ENCODE measurements around the gene SLC6A17.

The SLC6A17 gene

GRCh38 chr1:110174961-110175360, 24.7 kb downstream of the SLC6A17 start:
- no peaks in the 10 kb centered on the region for H3K27me3 Mint-ChIP-seq
- H3K4me1 Mint-ChIP-seq: no peaks in the 10 kb centered on the region
- no peaks in the 10 kb centered on the region for H3K36me3 Mint-ChIP-seq (ENCODE audit: low read depth)
- ATAC-seq: no peak
- no peak overlapping the region for H3K4me3 Mint-ChIP-seq
- no peaks in the 10 kb centered on the region for H3K9me3 Mint-ChIP-seq
- no peak for DNase-seq
- H3K27ac Mint-ChIP-seq: no peak overlapping the region

DNA sequence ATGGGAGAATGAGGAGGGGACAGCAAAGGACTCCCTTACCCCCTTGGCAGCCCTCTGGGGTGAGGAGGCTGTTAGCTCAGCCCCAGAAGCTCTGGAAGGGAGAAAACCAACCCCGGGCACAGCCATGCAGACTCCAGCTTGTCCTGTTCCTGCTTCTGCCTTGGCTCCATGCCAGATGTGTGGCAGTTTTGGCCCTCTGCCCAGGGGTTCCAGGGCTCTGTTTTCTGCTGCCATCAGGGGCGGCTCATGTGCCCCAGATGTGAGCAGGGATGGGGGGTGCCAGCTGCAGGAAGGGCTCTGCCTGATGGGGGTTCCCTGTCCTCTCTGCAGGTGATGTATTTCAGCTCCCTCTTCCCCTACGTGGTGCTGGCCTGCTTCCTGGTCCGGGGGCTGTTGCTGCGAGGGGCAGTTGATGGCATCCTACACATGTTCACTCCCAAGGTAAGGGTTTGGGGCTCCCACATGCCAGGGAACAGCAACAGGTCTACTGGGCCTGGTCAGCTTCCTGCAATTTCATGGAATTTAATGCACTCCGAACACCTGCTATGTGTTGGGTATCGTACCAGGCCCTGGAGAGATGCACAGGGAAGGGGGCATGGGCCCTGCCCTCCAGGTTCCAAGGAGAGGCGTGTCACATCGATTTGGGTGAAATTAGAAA, 26.1 kb downstream of the SLC6A17 start:
- ATAC-seq: no peak
- no peaks in the 10 kb centered on the region for H3K27me3 Mint-ChIP-seq
- no peaks in the 10 kb centered on the region for H3K36me3 Mint-ChIP-seq (ENCODE audit: low read depth)
- H3K27ac Mint-ChIP-seq: no peak overlapping the region
- no peaks in the 10 kb centered on the region for H3K9me3 Mint-ChIP-seq
- DNase-seq: no peak
- H3K4me3 Mint-ChIP-seq: no peak overlapping the region
- no peaks in the 10 kb centered on the region for H3K4me1 Mint-ChIP-seq

DNA sequence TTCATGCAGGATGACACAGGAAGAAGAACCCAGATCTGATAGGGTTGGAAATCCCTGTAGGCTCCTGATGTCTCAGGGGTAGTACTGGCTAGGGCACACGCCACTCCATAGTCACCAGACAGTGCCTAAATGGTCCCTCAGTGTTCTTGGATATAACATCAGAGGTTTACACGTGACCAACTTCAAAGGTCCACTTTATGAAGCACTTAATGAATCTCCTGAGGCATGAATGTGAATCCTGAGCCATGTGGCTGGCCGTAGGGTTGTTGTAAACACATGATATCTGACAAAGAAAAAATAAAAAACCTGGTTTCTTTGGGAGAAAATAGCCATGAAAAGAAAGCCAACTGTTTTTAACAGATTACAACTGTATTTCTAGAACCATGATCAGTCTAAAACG, 27.5 kb downstream of the SLC6A17 start:
- no peak overlapping the region for H3K4me3 Mint-ChIP-seq
- no peaks in the 10 kb centered on the region for H3K36me3 Mint-ChIP-seq (ENCODE audit: low read depth)
- no peak for DNase-seq
- H3K27me3 Mint-ChIP-seq: no peaks in the 10 kb centered on the region
- no peaks in the 10 kb centered on the region for H3K9me3 Mint-ChIP-seq
- H3K27ac Mint-ChIP-seq: no peak overlapping the region
- no peaks in the 10 kb centered on the region for H3K4me1 Mint-ChIP-seq
- no peak for ATAC-seq

- DNase-seq: no peak
- ATAC-seq: no peak
- Mint-ChIP-seq H3K36me3 (ENCODE audit: low read depth) (no peaks in the 10 kb centered on the region), H3K27ac (no peak overlapping the region), H3K4me1 (no peaks in the 10 kb centered on the region), H3K27me3 (peaks cover 8% of the 10 kb centered on the region), H3K4me3 (no peak overlapping the region), H3K9me3 (no peaks in the 10 kb centered on the region)
Observed at GRCh38 chr1:110183642-110184167, 33.4 kb downstream of the SLC6A17 start.

- no peak for DNase-seq
- H3K36me3 Mint-ChIP-seq (ENCODE audit: low read depth): no peaks in the 10 kb centered on the region
Observed at GRCh38 chr1:110184446-110184845, 34.2 kb downstream of the SLC6A17 start.

DNA sequence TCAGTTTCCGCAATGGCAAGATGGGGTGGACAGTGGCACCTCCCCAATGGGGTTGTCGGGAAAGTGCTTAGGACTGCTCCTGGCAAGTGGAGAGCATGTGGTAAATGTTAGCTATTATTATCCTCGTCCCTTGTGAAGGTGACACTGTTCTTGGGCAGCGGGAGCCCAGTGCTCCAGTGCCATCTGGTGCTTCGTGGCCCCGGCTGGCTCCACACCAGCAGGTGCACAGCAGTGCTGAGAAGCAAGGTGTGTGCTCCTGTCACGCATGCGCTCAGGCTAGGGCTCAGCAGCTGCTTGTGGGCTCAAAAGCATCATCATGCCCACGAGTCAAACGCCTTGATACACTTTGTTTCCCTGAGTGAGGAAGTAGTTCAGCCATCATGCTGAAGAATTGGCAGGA, 34.9 kb downstream of the SLC6A17 start:
- no peak overlapping the region for H3K27ac Mint-ChIP-seq
- DNase-seq (no peak), ATAC-seq (no peak)
- H3K9me3 Mint-ChIP-seq: no peaks in the 10 kb centered on the region
- no peaks in the 10 kb centered on the region for H3K36me3 Mint-ChIP-seq (ENCODE audit: low read depth)
- H3K27me3 Mint-ChIP-seq: peaks cover 8% of the 10 kb centered on the region
- H3K4me3 Mint-ChIP-seq: no peak overlapping the region
- peaks cover 1% of the 10 kb centered on the region for H3K4me1 Mint-ChIP-seq

More at GRCh38 chr1:110184446-110184845, 34.2 kb downstream of the SLC6A17 start:
- peaks cover 8% of the 10 kb centered on the region for H3K27me3 Mint-ChIP-seq
- no peaks in the 10 kb centered on the region for H3K9me3 Mint-ChIP-seq
- no peak for ATAC-seq
- H3K4me3 Mint-ChIP-seq: no peak overlapping the region
- H3K27ac Mint-ChIP-seq: no peak overlapping the region
- H3K4me1 Mint-ChIP-seq: no peaks in the 10 kb centered on the region

DNA sequence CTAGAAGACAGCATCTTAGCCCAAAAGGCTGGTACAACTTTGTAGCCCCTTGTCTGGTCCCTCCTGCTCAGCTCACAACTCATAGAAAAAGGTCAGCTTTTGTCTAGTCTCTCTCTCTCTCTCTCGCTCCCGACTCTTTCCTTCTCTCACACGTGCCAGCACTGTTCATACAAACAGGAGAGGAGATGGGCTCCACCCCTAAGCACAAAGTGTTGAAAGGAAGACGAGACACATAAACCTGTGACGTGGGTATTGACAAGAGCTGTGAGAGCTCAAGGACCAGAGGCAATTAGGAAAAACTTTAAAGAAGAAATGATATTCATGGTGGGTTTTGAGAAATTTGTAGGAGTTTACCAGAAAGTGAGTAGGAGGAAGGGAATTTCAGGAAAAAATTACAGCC, 36.3 kb downstream of the SLC6A17 start:
- no peak overlapping the region for H3K27ac Mint-ChIP-seq
- no peaks in the 10 kb centered on the region for H3K9me3 Mint-ChIP-seq
- peaks cover 8% of the 10 kb centered on the region for H3K27me3 Mint-ChIP-seq
- H3K4me1 Mint-ChIP-seq: peaks cover 13% of the 10 kb centered on the region
- H3K36me3 Mint-ChIP-seq (ENCODE audit: low read depth): no peaks in the 10 kb centered on the region
- DNase-seq (no peak), ATAC-seq (no peak)
- no peak overlapping the region for H3K4me3 Mint-ChIP-seq

GRCh38 chr1:110187139-110187890, 37.0 kb downstream of the SLC6A17 start:
- H3K36me3 Mint-ChIP-seq (ENCODE audit: low read depth): no peaks in the 10 kb centered on the region

DNA sequence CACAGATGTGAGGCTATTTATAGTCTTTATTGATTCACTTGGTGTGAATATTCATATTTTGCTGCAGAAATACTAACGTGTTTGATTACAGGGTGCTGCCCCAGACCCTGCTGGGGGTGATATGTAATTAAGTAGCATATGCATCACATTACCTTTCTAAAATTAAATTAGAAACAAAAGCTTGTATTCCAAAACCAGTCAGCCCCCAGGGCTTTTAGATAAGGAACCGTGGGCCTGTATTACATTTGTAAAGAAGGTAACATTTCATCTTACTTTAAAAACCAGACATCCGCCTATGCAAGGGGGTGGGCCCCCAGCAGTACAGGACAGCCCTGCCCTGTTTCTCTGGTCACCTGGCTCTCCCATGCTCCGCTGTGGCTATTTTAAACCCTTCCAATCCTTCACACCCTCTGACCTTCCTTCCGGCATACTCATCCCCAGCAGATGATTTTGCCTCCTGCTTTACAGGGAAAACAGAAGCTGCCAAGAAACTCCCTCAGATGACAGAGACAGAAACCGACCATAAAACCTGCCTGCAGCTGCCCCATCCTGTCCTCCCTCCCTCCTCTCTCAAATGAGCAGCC, 37.8 kb downstream of the SLC6A17 start:
- no peaks in the 10 kb centered on the region for H3K9me3 Mint-ChIP-seq
- H3K4me1 Mint-ChIP-seq: peaks cover 13% of the 10 kb centered on the region
- no peak overlapping the region for H3K4me3 Mint-ChIP-seq
- H3K27ac Mint-ChIP-seq: no peak overlapping the region
- no peaks in the 10 kb centered on the region for H3K36me3 Mint-ChIP-seq (ENCODE audit: low read depth)
- ATAC-seq (no peak), DNase-seq (no peak)
- peaks cover 8% of the 10 kb centered on the region for H3K27me3 Mint-ChIP-seq

More at GRCh38 chr1:110187139-110187890, 37.0 kb downstream of the SLC6A17 start:
- DNase-seq (no peak), ATAC-seq (no peak)
- Mint-ChIP-seq H3K27me3 (peaks cover 8% of the 10 kb centered on the region), H3K9me3 (no peaks in the 10 kb centered on the region), H3K4me3 (no peak overlapping the region), H3K4me1 (peaks cover 13% of the 10 kb centered on the region), H3K27ac (no peak overlapping the region)

DNA sequence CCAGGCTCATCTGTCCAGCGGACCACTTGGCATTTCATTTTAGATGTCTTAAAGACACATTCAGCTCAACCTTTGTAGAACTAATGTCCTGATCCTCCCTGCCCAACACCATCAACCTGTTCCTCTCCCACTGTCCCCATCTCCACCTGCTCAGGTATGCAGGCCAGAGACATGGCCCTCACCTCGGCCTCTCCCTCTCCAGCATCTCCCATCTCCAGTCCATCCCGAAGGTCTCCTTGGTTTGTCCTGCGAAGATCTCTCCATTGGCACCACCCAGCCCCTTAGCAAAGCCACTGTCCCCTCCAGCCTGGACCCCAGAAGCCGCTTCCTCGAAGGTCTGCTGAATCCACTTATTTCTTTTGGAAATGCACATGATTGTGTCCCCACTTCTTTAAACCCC, 38.9 kb downstream of the SLC6A17 start:
- no peak for DNase-seq
- Mint-ChIP-seq H3K27ac (peak overlapping the region; percentile 5), H3K27me3 (peaks cover 8% of the 10 kb centered on the region), H3K36me3 (ENCODE audit: low read depth) (no peaks in the 10 kb centered on the region), H3K4me1 (peaks cover 13% of the 10 kb centered on the region), H3K9me3 (no peaks in the 10 kb centered on the region), H3K4me3 (no peak overlapping the region)
- ATAC-seq: no peak

GRCh38 chr1:110190282-110190929, 40.1 kb downstream of the SLC6A17 start:
- peak overlapping the region; percentile 19 for H3K27ac Mint-ChIP-seq
- no peak overlapping the region for H3K4me3 Mint-ChIP-seq
- DNase-seq (peak; percentile 25), ATAC-seq (peak; percentile 92)
- peaks cover 13% of the 10 kb centered on the region for H3K4me1 Mint-ChIP-seq
- no peaks in the 10 kb centered on the region for H3K36me3 Mint-ChIP-seq (ENCODE audit: low read depth)
- peaks cover 3% of the 10 kb centered on the region for H3K27me3 Mint-ChIP-seq
- no peaks in the 10 kb centered on the region for H3K9me3 Mint-ChIP-seq

DNA sequence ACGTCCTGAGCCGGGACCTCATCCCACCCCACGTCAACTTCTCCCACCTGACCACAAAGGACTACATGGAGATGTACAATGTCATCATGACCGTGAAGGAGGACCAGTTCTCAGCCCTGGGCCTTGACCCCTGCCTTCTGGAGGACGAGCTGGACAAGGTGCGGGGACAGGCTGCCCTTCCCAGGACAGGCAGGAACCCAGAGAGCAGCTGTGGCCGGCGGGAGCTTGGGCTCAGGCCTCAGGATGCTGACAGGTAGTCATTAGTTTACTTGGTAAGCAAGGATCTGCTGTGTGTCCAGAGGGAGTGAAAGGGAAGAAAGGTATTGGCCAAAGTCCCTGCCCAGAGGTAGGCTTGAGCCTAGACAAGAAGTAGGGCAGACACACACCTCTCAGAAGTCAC, 42.2 kb downstream of the SLC6A17 start:
- Mint-ChIP-seq H3K27ac (no peak overlapping the region), H3K4me1 (peaks cover 15% of the 10 kb centered on the region)

DNA sequence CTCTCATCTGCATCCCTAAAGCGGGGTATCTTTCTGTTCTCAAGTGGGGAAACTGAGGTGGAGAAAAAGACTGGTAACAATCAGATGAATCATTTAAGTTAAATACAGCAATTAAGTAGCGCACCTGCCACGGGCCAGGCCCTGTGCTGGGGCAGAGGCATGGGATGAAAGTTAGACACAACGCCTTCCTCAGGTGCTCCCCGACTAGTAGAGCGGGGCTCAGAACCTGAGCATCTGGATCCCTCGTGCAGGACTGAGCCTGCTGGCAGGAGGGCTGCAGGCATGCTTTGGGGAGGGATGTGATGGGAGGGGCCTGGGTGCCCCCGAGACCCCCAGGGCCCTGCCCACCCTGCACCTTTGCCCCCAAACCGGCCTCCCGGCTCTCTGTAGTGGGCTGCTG, 44.9 kb downstream of the SLC6A17 start:
- no peak for DNase-seq
- no peaks in the 10 kb centered on the region for H3K9me3 Mint-ChIP-seq
- H3K4me3 Mint-ChIP-seq: no peak overlapping the region
- no peak for ATAC-seq
- no peaks in the 10 kb centered on the region for H3K27me3 Mint-ChIP-seq
- H3K4me1 Mint-ChIP-seq: peaks cover 14% of the 10 kb centered on the region
- H3K36me3 Mint-ChIP-seq (ENCODE audit: low read depth): no peaks in the 10 kb centered on the region
- H3K27ac Mint-ChIP-seq: no peak overlapping the region

More for the DNA sequence above, 42.2 kb downstream of the SLC6A17 start:
- H3K4me3 Mint-ChIP-seq: no peak overlapping the region
- H3K36me3 Mint-ChIP-seq (ENCODE audit: low read depth): no peaks in the 10 kb centered on the region
- no peaks in the 10 kb centered on the region for H3K27me3 Mint-ChIP-seq
- no peak for DNase-seq
- no peak for ATAC-seq
- no peaks in the 10 kb centered on the region for H3K9me3 Mint-ChIP-seq

DNA sequence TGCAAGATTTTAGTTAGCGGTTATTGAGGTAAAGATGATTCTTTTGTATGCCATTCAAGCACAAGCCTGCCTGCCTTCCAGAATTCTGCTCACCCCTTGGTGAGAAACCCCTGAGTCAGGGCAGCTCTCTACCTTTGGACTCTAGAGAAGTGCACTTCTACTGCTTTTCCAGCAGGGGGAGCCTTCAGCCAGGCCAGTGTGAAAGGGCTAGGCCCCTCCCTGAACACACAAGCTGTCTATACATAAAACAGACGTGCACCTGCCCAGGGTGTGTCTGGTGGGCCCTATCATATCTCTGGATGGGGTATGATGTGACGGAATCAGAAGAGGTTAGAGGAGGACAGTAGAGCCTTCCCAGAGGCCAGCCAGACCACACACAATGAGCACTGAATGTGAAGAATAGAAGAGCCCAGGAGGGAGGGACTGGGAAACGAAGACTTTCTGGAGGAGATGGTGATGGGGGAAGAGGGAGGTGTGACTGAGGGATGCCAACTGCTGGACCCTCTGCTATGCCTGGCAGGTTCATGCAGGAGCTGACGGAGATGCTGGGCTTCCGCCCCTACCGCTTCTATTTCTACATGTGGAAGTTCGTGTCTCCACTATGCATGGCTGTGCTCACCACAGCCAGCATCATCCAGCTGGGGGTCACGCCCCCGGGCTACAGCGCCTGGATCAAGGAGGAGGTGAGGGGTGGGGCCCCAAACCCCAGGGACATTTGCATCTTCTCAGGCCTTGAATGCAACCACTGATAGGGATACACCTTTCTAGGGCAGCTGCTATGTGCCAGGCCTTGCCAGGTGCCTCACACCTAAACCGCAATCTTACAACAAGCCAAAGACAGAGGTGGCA, 46.8 kb downstream of the SLC6A17 start:
- H3K27me3 Mint-ChIP-seq: no peaks in the 10 kb centered on the region
- peak; percentile 73 for ATAC-seq
- H3K27ac Mint-ChIP-seq: no peak overlapping the region
- H3K36me3 Mint-ChIP-seq (ENCODE audit: low read depth): no peaks in the 10 kb centered on the region
- peaks cover 2% of the 10 kb centered on the region for H3K4me1 Mint-ChIP-seq
- peak; percentile 47 for DNase-seq
- no peaks in the 10 kb centered on the region for H3K9me3 Mint-ChIP-seq
- H3K4me3 Mint-ChIP-seq: no peak overlapping the region
